ENCODE data around the gene NRDE2. TPM values are rescaled to one million over a fixed set of nuclear protein-coding genes. Genes with fewer than 3 reads are reported as not detected.

The NRDE2 gene, protein sequence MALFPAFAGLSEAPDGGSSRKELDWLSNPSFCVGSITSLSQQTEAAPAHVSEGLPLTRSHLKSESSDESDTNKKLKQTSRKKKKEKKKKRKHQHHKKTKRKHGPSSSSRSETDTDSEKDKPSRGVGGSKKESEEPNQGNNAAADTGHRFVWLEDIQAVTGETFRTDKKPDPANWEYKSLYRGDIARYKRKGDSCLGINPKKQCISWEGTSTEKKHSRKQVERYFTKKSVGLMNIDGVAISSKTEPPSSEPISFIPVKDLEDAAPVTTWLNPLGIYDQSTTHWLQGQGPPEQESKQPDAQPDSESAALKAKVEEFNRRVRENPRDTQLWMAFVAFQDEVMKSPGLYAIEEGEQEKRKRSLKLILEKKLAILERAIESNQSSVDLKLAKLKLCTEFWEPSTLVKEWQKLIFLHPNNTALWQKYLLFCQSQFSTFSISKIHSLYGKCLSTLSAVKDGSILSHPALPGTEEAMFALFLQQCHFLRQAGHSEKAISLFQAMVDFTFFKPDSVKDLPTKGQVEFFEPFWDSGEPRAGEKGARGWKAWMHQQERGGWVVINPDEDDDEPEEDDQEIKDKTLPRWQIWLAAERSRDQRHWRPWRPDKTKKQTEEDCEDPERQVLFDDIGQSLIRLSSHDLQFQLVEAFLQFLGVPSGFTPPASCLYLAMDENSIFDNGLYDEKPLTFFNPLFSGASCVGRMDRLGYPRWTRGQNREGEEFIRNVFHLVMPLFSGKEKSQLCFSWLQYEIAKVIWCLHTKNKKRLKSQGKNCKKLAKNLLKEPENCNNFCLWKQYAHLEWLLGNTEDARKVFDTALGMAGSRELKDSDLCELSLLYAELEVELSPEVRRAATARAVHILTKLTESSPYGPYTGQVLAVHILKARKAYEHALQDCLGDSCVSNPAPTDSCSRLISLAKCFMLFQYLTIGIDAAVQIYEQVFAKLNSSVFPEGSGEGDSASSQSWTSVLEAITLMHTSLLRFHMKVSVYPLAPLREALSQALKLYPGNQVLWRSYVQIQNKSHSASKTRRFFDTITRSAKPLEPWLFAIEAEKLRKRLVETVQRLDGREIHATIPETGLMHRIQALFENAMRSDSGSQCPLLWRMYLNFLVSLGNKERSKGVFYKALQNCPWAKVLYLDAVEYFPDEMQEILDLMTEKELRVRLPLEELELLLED
- total RNA-seq: 10 to 100 TPM in 1 of 6 donors, 1 to 10 TPM in 5; 7.0 to 12.7 (median 8.6) TPM
- 10 to 100 TPM; 10.4 to 12.5 TPM for polyA plus RNA-seq

DNA sequence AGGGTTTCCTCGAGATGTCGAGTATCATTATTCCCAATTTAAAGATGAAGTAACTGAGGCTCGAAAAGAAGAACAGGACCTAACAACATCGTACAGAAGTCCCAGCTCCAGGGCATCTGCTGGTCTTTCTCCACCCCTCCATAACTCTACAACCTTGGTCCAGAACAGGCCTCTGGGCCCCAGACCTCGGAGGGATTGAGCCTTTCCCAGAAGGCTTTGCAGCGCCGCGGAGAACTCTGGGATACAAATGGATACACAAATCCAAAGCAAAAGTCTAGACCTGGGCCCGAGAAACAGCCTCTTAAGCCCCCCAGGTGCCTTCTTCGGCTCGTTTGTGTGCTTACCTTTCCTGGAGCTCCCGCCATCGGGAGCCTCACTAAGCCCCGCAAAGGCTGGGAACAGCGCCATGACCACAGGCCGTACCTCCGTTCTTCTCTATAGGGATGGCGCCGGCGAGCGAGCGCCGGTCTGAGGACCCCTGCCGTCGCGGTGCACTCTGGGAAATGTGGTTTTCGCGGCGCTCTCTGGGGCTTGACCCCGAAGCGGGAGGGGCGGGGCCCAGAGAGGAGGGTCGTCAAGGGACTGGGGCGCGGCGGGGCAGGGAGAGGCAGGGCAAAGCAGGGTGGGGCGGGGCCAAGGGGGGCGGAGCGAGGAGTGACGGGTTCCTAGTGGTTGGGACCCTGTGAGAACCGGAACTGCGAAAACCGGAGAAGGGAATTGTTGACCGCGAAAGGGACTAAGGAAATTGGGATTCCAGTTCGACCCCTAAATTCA lies at the start of gene NRDE2:
TSS of gene NRDE2 (minus strand) at position 445 of the 774 bp plus-strand sequence. CDS start at position 408, 37 bp downstream.
- intact Hi-C loops (cut with DNase I): no loop called here

DNA sequence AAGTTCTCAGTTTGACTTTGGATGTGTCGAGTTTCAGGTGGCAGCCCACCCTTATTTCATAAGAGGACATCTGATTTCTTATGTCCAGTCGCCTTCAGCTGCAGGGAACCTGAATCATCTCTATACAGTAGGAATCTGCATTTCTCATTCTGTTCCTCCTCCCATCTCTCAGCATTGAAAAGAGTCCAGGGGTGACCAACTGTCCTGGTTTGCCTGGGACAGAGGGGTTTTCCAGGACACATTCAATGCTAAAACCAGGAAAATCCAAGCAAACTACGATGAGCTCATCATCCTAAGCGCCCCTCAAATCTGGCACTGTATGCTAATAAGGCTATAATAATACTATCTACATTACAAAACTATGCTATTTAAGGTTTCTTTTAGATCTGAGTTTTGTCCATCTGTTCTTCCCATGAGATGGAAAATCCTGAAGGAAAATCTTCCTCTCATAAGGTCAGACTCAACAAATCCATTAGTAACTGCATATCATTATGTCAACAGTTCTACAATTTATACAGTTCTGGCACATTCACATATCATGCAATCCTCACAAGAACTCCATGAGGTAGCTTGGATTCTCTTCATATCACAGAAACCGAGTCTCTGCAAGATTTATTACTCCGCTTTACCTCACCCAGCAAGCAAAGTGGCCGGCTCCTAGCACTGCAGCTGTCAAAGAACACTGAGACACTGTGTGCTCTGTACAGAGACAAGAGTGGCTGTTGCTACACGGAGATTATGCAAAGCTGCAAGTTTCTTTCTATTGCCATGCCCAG lies 49.5 kb upstream of the NRDE2 start:
- 42 to 45% methylated on average over 8 of the region's 8 CpGs for WGBS, 2 donors
- Histone ChIP-seq H3K27me3 (no peaks in the 10 kb centered on the region), H3K9me3 (no peaks in the 10 kb centered on the region), H3K4me1 (peaks cover 0 to 19% (median 13%) of the 10 kb centered on the region in 3 donors), H3K36me3 (no peaks in the 10 kb centered on the region), H3K27ac (peak overlapping the region; percentile 97 to 99 (median 99)), H3K4me3 (peak overlapping the region in 1 of 4 donors; percentile 53)
- TF ChIP-seq, protein P1, sequence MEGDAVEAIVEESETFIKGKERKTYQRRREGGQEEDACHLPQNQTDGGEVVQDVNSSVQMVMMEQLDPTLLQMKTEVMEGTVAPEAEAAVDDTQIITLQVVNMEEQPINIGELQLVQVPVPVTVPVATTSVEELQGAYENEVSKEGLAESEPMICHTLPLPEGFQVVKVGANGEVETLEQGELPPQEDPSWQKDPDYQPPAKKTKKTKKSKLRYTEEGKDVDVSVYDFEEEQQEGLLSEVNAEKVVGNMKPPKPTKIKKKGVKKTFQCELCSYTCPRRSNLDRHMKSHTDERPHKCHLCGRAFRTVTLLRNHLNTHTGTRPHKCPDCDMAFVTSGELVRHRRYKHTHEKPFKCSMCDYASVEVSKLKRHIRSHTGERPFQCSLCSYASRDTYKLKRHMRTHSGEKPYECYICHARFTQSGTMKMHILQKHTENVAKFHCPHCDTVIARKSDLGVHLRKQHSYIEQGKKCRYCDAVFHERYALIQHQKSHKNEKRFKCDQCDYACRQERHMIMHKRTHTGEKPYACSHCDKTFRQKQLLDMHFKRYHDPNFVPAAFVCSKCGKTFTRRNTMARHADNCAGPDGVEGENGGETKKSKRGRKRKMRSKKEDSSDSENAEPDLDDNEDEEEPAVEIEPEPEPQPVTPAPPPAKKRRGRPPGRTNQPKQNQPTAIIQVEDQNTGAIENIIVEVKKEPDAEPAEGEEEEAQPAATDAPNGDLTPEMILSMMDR (IDR thresholded peaks at IDR 0.05): no peak
- DNase-seq (peak in 4 of 6 donors; percentile 33 to 48 (median 39)), FAIRE-seq (no peak), ATAC-seq (peak in 2 of 4 donors; percentile 9 to 24)
- intact Hi-C loops (cut with DNase I): no loop called here

More for the DNA sequence above, at the start of gene NRDE2:
- H3K4me1 ChIP-seq: peaks cover 0 to 6% (median 5%) of the 10 kb centered on the region in 3 donors
- TF ChIP-seq, protein P1 (IDR thresholded peaks at IDR 0.05): no peak
- H3K27ac ChIP-seq: peak within 1 kb of the TSS; percentile 46 to 84 (median 62)
- FAIRE-seq (peak; percentile 60), DNase-seq (peak; percentile 99 to 100 (median 100)), ATAC-seq (peak; percentile 99 to 100 (median 99))
- H3K9me3 ChIP-seq: no peaks in the 10 kb centered on the region
- H3K27me3 ChIP-seq: no peaks in the 10 kb centered on the region
- peak within 1 kb of the TSS; percentile 42 to 74 (median 66) for H3K4me3 ChIP-seq
- no peaks in the 10 kb centered on the region for H3K36me3 ChIP-seq
- WGBS, 2 donors: 2 to 3% methylated on average over 46 of the region's 46 CpGs

DNA sequence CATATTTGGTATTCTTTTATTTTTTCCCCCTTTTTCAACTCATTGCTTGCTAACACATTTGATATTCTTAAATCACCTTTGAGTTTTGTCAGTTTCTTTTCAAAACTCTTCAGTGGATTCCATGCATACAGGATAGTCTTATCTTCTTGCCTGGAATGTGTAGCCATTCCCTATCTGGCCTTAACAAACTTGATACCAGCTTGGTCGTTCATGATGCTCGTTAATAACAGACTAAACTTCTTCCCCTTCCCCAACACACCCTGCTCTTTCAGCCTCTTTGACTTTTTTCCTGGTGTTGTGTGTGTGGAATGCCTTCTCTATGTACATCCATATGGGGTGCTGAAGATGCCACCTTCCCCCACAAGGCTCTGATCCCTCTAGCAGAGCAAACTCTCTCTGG lies 47.4 kb upstream of the NRDE2 start:
- intact Hi-C loops (cut with DNase I): no loop called here
- no peak for FAIRE-seq

More for the DNA sequence above, 47.4 kb upstream of the NRDE2 start:
- TF ChIP-seq, protein P1 (IDR thresholded peaks at IDR 0.05): no peak
- Histone ChIP-seq H3K4me1 (peaks cover 0 to 14% (median 13%) of the 10 kb centered on the region in 3 donors), H3K27me3 (no peaks in the 10 kb centered on the region), H3K36me3 (no peaks in the 10 kb centered on the region), H3K4me3 (no peak overlapping the region), H3K27ac (no peak overlapping the region), H3K9me3 (no peaks in the 10 kb centered on the region)
- ATAC-seq (no peak), DNase-seq (no peak)
- WGBS, 2 donors: 29 to 38% methylated on average over 2 of the region's 2 CpGs
